Measurements from ENCODE around the gene HSBP1L1.

The HSBP1L1 gene

GRCh38 chr18:79947881-79948610, 16.4 kb upstream of the HSBP1L1 start:
- no peaks in the 10 kb centered on the region for H3K27me3 ChIP-seq (ENCODE audit: low read depth, low read length)
- no peak overlapping the region for H3K27ac ChIP-seq (ENCODE audit: low read length)
- no peak overlapping the region for H3K4me3 ChIP-seq (ENCODE audit: low read depth in 1 of 2, low read length in 2 of 2)
- H3K9me3 ChIP-seq (ENCODE audit: control insufficient read depth in 1 of 2, low read length in 2 of 2), result no peaks in the 10 kb centered on the region
- H3K4me1 ChIP-seq (ENCODE audit: control insufficient read depth in 1 of 2, insufficient read depth in 2 of 2, low read length in 2 of 2), result peaks cover 4 to 48% of the 10 kb centered on the region in 2 donors
- peaks cover 2 to 7% of the 10 kb centered on the region in 2 donors for H3K36me3 ChIP-seq (ENCODE audit: control insufficient read depth in 1 of 2, insufficient read depth in 2 of 2, low read length in 2 of 2)

- Histone ChIP-seq H3K9me3 (ENCODE audit: control insufficient read depth in 1 of 2, low read length in 2 of 2) (no peaks in the 10 kb centered on the region), H3K4me3 (ENCODE audit: low read depth in 1 of 2, low read length in 2 of 2) (no peak overlapping the region), H3K27me3 (ENCODE audit: low read depth, low read length) (no peaks in the 10 kb centered on the region), H3K27ac (ENCODE audit: low read length) (no peak overlapping the region), H3K36me3 (ENCODE audit: control insufficient read depth in 1 of 2, insufficient read depth in 2 of 2, low read length in 2 of 2) (no peaks in the 10 kb centered on the region), H3K4me1 (ENCODE audit: control insufficient read depth in 1 of 2, insufficient read depth in 2 of 2, low read length in 2 of 2) (peaks cover 4 to 48% of the 10 kb centered on the region in 2 donors)
Observed at GRCh38 chr18:79948719-79949411, 15.6 kb upstream of the HSBP1L1 start.

GRCh38 chr18:79949697-79950487, 14.6 kb upstream of the HSBP1L1 start:
- Histone ChIP-seq H3K27ac (ENCODE audit: low read length) (peak overlapping the region; percentile 37), H3K4me3 (ENCODE audit: low read depth in 1 of 2, low read length in 2 of 2) (peak overlapping the region; percentile 73 to 76), H3K4me1 (ENCODE audit: control insufficient read depth in 1 of 2, insufficient read depth in 2 of 2, low read length in 2 of 2) (peaks cover 4 to 38% of the 10 kb centered on the region in 2 donors), H3K27me3 (ENCODE audit: low read depth, low read length) (no peaks in the 10 kb centered on the region), H3K9me3 (ENCODE audit: control insufficient read depth in 1 of 2, low read length in 2 of 2) (no peaks in the 10 kb centered on the region), H3K36me3 (ENCODE audit: control insufficient read depth in 1 of 2, insufficient read depth in 2 of 2, low read length in 2 of 2) (no peaks in the 10 kb centered on the region)

DNA sequence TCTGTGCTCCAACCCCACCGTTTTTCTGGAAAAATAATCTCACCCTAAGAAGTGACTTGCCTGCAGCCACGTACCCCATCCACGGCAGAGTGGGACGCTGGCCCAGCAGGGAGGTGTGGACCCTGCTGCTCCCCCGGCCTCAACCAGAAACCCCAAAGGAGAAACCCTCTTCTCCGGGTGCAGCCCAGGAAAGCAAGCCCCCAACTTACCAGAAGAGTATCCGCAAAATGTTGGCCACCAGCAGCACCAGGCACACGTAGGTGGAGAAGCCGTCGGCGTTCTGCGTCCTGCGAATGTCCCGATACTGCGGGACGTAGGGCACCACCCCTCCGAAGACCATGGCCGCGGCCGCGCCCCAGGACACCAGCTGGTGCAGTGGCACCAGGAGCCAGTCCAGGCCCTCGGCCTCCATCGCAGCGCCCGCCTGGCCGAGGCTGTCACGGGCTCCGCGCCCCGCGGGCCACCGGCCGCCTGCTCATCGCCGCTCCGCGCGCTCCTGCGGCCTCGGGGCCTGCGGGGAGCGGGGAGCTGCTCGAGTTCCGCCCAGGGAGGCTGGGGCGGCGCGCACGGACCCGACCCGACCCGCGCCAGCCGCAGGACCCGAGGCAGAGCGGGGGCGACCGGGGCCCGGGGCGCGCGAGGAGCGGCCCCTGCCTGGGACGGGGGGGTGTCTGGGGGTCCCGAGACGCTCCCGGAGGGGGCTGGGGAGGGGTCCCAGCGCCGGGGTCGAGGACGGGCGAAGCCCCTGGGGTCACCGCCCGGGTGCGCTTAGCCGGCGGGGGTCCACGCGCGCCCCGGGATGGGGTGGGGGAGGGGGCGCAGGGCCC, 13.7 kb upstream of the HSBP1L1 start:
- Histone ChIP-seq H3K4me3 (ENCODE audit: low read depth in 1 of 2, low read length in 2 of 2) (peak overlapping the region; percentile 73 to 76), H3K27me3 (ENCODE audit: low read depth, low read length) (no peaks in the 10 kb centered on the region), H3K36me3 (ENCODE audit: control insufficient read depth in 1 of 2, insufficient read depth in 2 of 2, low read length in 2 of 2) (no peaks in the 10 kb centered on the region), H3K27ac (ENCODE audit: low read length) (no peak overlapping the region), H3K9me3 (ENCODE audit: control insufficient read depth in 1 of 2, low read length in 2 of 2) (no peaks in the 10 kb centered on the region), H3K4me1 (ENCODE audit: control insufficient read depth in 1 of 2, insufficient read depth in 2 of 2, low read length in 2 of 2) (peaks cover 4 to 30% of the 10 kb centered on the region in 2 donors)

DNA sequence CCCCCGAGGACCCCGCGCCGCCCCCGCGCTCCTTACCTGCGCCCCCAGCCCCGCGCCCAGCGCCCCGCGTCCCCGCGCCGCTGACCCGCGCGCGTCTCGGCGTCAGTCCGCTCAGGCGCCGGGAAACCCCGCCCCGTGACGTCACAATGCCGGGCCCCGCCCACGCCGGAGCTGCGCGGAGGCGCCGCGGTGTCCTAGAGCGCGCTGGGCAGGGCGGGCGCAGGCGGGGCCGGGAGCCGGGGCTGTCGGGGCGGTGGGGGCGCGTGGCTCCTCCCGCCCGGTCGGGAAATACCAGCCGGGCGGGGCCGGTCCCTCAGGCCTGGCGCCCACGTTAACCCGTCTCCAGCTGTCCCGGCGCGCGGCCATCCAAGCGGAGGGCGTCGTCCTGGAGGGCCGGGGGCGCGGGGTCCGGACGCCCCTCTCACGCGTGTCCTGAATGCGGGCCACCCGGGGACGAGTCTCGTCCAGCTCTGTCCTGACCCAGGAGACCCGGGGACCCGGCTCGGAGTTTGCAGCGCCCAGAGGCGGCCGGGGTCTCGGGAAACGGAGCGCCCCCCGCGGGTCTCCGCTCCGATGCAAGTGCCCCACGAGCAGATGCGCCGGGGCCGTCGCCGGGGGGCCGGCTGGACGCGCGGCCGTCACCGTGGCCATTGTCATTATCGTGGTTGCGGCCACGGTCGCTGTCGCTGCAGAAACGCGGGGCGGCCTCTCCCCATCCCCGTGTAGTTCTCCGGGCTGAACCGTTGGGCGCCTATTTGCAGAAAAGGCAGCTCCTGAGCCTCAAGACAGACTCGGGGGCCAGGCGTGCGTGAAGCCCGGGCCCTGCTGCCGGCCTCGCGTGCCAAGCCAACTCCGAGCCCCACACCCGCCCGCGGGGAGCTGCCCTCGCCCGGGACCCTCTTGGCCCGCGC, 12.6 kb upstream of the HSBP1L1 start, which contains the start of gene SLC66A2:
Gene SLC66A2, minus strand, starts transcription at position 109 of the 911 bp plus-strand sequence. CDS start 727 bp downstream, outside the sequence.
- Histone ChIP-seq H3K27ac (ENCODE audit: low read length) (no peak within 1 kb of the TSS), H3K36me3 (ENCODE audit: control insufficient read depth in 1 of 2, insufficient read depth in 2 of 2, low read length in 2 of 2) (no peaks in the 10 kb centered on the region)

DNA sequence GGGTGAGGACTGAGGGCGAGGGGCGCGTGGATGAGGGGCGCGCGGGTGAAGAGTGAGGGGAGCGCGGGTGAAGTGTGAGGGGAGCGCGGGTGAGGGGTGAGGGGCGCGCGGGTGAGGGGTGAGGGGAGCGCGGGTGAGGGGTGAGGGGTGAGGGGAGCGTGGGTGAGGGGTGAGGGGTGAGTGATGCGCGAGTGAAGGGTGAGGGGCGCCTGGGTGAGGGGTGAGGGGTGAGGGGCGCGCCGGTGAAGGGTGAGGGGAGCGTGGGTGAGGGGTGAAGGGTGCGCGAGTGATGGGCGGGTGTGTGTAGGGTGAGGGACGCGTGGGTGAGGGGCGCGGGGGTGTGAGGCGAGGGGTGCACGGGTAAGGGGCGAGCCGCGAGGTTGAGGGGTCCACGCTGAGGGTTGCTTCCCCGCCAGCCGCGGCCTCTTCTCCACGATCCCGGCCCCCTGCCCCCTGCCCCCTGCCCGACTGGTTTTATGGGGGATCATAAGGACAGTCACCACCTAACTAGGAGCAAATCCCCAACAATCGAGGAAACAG, 11.9 kb upstream of the HSBP1L1 start:
- H3K27ac ChIP-seq (ENCODE audit: low read length), result no peak overlapping the region

More for the DNA sequence above, 12.6 kb upstream of the HSBP1L1 start, which contains the start of gene SLC66A2:
- Histone ChIP-seq H3K4me1 (ENCODE audit: control insufficient read depth in 1 of 2, insufficient read depth in 2 of 2, low read length in 2 of 2) (peaks cover 4 to 28% of the 10 kb centered on the region in 2 donors), H3K9me3 (ENCODE audit: control insufficient read depth in 1 of 2, low read length in 2 of 2) (no peaks in the 10 kb centered on the region), H3K27me3 (ENCODE audit: low read depth, low read length) (no peaks in the 10 kb centered on the region), H3K4me3 (ENCODE audit: low read depth in 1 of 2, low read length in 2 of 2) (peak within 1 kb of the TSS; percentile 73 to 76)

DNA sequence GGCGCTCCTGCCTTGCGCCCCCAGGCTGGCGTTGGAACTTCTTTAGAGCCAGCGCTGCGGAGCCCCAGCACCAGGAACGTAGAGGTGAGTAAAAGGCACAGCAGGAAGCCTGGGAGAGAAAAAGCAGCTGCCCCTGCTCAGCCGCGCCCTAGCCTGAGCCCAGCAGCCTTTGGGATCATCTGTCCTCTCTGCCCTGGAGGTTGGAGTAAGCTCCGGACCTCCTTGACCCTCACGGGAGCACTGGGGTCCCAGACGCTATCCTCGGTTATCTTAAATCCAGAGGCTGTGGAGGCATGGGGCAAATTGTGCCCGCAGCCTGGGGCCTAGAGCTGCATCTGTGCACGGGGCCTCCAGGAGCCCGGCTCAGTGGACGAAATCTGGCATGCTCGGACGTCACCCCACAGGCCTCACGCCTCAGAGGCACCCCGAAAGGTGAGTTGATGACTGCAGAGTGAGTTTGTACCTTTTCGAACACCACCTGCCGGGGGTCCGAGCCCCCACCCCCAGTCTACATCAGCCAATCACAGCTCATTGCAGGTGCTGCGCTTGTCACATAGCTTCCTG, 11.4 kb upstream of the HSBP1L1 start:
- Histone ChIP-seq H3K27me3 (ENCODE audit: low read depth, low read length) (no peaks in the 10 kb centered on the region), H3K4me1 (ENCODE audit: control insufficient read depth in 1 of 2, insufficient read depth in 2 of 2, low read length in 2 of 2) (peaks cover 4 to 24% of the 10 kb centered on the region in 2 donors)

More for the DNA sequence above, 11.9 kb upstream of the HSBP1L1 start:
- Histone ChIP-seq H3K9me3 (ENCODE audit: control insufficient read depth in 1 of 2, low read length in 2 of 2) (no peaks in the 10 kb centered on the region), H3K27me3 (ENCODE audit: low read depth, low read length) (no peaks in the 10 kb centered on the region), H3K36me3 (ENCODE audit: control insufficient read depth in 1 of 2, insufficient read depth in 2 of 2, low read length in 2 of 2) (no peaks in the 10 kb centered on the region), H3K4me3 (ENCODE audit: low read depth in 1 of 2, low read length in 2 of 2) (peak overlapping the region in 1 of 2 donors; percentile 76), H3K4me1 (ENCODE audit: control insufficient read depth in 1 of 2, insufficient read depth in 2 of 2, low read length in 2 of 2) (peaks cover 4 to 24% of the 10 kb centered on the region in 2 donors)

GRCh38 chr18:79953971-79954651, 10.3 kb upstream of the HSBP1L1 start:
- H3K27ac ChIP-seq (ENCODE audit: low read length), result no peak overlapping the region
- H3K4me3 ChIP-seq (ENCODE audit: low read depth in 1 of 2, low read length in 2 of 2), result no peak overlapping the region
- H3K27me3 ChIP-seq (ENCODE audit: low read depth, low read length), result no peaks in the 10 kb centered on the region
- no peaks in the 10 kb centered on the region for H3K9me3 ChIP-seq (ENCODE audit: control insufficient read depth in 1 of 2, low read length in 2 of 2)
- peaks cover under 1 to 20% of the 10 kb centered on the region in 2 donors for H3K4me1 ChIP-seq (ENCODE audit: control insufficient read depth in 1 of 2, insufficient read depth in 2 of 2, low read length in 2 of 2)
- no peaks in the 10 kb centered on the region for H3K36me3 ChIP-seq (ENCODE audit: control insufficient read depth in 1 of 2, insufficient read depth in 2 of 2, low read length in 2 of 2)

More for the DNA sequence above, 11.4 kb upstream of the HSBP1L1 start:
- H3K36me3 ChIP-seq (ENCODE audit: control insufficient read depth in 1 of 2, insufficient read depth in 2 of 2, low read length in 2 of 2), result no peaks in the 10 kb centered on the region
- H3K4me3 ChIP-seq (ENCODE audit: low read depth in 1 of 2, low read length in 2 of 2), result no peak overlapping the region
- H3K27ac ChIP-seq (ENCODE audit: low read length), result no peak overlapping the region
- H3K9me3 ChIP-seq (ENCODE audit: control insufficient read depth in 1 of 2, low read length in 2 of 2), result no peaks in the 10 kb centered on the region

DNA sequence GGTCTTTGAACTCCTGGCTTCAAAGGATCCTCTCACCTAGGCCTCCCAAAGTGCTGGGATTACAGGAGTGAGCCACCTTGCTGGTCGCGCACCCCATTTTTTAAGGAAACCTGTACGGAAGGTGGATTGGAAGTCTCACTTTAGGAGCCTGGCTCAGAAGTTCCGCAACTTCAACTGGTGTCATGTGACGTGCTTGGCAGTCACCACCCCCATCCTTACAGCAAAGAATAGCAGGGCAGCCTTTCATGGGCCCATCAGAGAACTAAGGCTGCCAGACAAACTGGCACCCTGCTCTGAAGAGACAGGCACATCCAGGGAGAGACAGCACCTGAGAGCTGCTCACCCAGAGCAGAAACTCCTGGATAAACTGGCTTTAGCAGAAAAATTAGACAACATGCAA, 9.7 kb upstream of the HSBP1L1 start:
- no peak overlapping the region for H3K4me3 ChIP-seq (ENCODE audit: low read depth in 1 of 2, low read length in 2 of 2)
- H3K4me1 ChIP-seq (ENCODE audit: control insufficient read depth in 1 of 2, insufficient read depth in 2 of 2, low read length in 2 of 2), result peaks cover 0 to 14% of the 10 kb centered on the region in 2 donors
- H3K27me3 ChIP-seq (ENCODE audit: low read depth, low read length), result no peaks in the 10 kb centered on the region
- no peaks in the 10 kb centered on the region for H3K36me3 ChIP-seq (ENCODE audit: control insufficient read depth in 1 of 2, insufficient read depth in 2 of 2, low read length in 2 of 2)
- no peak overlapping the region for H3K27ac ChIP-seq (ENCODE audit: low read length)
- H3K9me3 ChIP-seq (ENCODE audit: control insufficient read depth in 1 of 2, low read length in 2 of 2), result no peaks in the 10 kb centered on the region
